PC-3 (cell line): ENCODE measurements around the gene HYLS1.

ENCODE experiments used
- EZH2 ChIP-seq: fragments of 300-600 bp; sonication (generic); IDR thresholded peaks from one replicate; pipeline ENCODE4 v1.6.1; 2017; ENCODE audit warnings: antibody characterized with exemption, mild to moderate bottlenecking, low read length; ENCODE audit not compliant: unreplicated experiment
- EZH2phosphoT487 ChIP-seq: fragments of 300-600 bp; sonication (generic); IDR thresholded peaks from 2 replicates; pipeline ENCODE4 v1.6.1; 2018; ENCODE audit warnings: mild to moderate bottlenecking, antibody characterized with exemption, low read length, borderline replicate concordance
- TF ChIP-seq, protein P1 (sequence below): fragments of 300-600 bp; sonication (generic); conservative IDR thresholded peaks from 2 replicates; pipeline ENCODE4 v1.5.1; 2017; ENCODE audit warnings: antibody characterized with exemption, low read depth, mild to moderate bottlenecking, low read length

GRCh38 chr11:125935618-125936199 lies 48.2 kb downstream of the HYLS1 start:
- TF ChIP-seq, protein P1, sequence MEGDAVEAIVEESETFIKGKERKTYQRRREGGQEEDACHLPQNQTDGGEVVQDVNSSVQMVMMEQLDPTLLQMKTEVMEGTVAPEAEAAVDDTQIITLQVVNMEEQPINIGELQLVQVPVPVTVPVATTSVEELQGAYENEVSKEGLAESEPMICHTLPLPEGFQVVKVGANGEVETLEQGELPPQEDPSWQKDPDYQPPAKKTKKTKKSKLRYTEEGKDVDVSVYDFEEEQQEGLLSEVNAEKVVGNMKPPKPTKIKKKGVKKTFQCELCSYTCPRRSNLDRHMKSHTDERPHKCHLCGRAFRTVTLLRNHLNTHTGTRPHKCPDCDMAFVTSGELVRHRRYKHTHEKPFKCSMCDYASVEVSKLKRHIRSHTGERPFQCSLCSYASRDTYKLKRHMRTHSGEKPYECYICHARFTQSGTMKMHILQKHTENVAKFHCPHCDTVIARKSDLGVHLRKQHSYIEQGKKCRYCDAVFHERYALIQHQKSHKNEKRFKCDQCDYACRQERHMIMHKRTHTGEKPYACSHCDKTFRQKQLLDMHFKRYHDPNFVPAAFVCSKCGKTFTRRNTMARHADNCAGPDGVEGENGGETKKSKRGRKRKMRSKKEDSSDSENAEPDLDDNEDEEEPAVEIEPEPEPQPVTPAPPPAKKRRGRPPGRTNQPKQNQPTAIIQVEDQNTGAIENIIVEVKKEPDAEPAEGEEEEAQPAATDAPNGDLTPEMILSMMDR, result no peak
- TF ChIP-seq EZH2 (no peak), EZH2phosphoT487 (no peak)
